ENCODE results near the gene USP11.
"Not testable (repeated sequence)": the region's sequence is repeated elsewhere in the genome, so short reads cannot be mapped to it uniquely, and the experiment has no call there.

Gene USP11

DNA sequence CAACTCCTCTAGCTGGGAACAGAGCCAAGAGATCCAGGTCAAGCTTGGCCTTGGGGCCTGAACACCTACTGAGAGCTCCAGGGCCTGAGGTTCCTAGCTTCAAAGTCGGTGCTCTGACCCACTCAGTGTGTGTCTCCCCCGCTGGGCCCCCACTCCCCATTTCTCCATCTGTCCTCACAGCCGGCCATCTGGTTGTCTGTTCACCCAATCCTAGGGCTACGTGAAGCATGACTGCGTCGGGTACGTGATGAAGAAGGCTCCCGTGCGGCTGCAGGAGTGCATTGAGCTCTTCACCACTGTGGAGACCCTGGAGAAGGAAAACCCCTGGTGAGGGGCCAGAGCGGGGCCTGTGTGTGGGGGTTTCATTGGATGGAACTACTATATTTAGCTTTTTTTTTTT lies 12.3 kb downstream of the USP11 start:
- no peak for DNase-seq (ENCODE audit: low read depth in 2 of 2)

GRCh38 chrX:47247206-47247998 lies 14.6 kb downstream of the USP11 start:
- DNase-seq (ENCODE audit: low read depth in 2 of 2): no peak

GRCh38 chrX:47247999-47248320 lies 15.2 kb downstream of the USP11 start:
- no peak for DNase-seq (ENCODE audit: low read depth in 2 of 2)

DNA sequence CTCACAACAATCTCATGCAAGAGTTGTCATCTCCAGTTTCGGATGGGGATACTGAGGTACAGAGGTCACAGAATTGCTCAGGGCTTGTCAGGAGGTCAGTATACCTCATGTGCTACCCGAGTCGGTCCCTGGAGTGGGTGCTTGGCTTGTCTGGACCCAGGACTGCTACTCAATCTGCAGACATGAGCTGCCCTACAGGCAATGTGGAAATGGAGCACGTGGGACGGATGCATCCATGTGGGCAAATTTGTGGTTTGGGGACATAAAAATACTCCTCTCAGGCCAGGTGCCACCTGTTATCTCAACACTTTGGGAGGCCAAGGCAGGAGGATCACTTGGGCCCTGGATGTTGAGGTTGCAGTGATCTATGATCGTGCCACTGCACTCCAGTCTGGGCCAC lies 15.8 kb downstream of the USP11 start:
- no peak for DNase-seq (ENCODE audit: low read depth in 2 of 2)

- DNase-seq (ENCODE audit: low read depth in 2 of 2): no peak
Measured at GRCh38 chrX:47250017-47250347, 17.2 kb downstream of the USP11 start.

GRCh38 chrX:47257620-47258019 lies 24.8 kb downstream of the USP11 start:
- not testable (repeated sequence) for DNase-seq (ENCODE audit: low read depth in 2 of 2)

GRCh38 chrX:47264483-47265173 lies 31.8 kb downstream of the USP11 start:
- DNase-seq (ENCODE audit: low read depth in 2 of 2): no peak

GRCh38 chrX:47266643-47267042 lies 33.8 kb downstream of the USP11 start:
- DNase-seq (ENCODE audit: low read depth in 2 of 2): no peak

DNA sequence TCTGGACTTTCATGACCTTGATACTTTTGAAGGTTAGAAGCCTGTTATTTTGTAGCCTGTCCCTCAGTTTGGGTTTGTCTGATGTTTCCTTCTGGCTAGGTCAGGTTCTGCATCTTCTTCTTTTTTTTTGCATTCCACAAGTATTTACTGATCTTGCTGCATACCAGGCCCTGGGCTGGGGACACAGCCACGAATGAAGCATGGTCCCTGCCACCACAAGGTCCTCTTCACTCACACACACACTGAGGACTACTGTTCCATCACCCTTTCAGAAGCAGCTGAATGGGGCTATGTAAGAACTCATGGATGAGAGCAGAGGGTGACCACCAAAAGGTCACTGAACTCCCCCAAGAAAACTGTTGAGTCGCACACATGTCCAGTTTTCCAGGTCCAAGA lies 39.2 kb downstream of the USP11 start:
- DNase-seq (ENCODE audit: low read depth in 2 of 2): no peak

DNA sequence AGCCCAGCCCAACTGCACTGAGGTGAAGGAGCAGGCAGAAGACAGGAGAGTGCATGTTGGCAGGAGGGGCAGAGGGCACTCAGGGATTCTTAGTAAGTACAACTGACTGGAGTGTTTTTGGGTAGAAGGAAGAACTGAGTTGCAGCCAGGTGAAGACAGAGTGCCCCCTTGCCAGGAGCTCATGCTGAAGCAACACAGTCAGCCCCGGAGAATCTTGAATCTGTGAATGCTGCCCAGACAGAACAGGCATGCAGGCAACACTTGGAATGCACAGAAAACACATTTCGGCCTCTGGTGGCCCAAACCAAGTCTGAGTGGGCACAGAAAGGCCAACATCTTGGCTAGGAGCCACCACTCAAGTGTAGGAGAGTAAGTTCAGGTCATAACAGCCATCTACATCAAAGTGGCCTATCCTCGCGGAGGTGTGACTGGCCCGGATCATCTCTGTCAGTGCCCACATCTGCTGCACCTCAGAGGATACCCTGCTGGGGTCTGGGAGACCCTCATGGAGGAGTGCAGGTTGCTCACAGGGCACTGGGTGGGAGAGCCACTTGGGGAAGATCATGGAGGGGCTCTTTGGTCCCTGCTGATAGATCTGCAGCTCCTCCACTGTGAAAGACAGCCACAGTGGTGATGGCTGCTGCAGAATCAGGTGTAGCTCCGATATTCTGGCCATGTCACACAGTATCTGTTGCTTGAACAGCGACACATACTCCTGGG lies 40.4 kb downstream of the USP11 start:
- no peak for DNase-seq (ENCODE audit: low read depth in 2 of 2)

- peak; percentile 62 to 68 for DNase-seq (ENCODE audit: low read depth in 2 of 2)
Measured at GRCh38 chrX:47278691-47279090, 45.9 kb downstream of the USP11 start.

- DNase-seq (ENCODE audit: low read depth in 2 of 2): no peak
Measured at GRCh38 chrX:47283015-47283771, 50.4 kb downstream of the USP11 start.

- not testable (repeated sequence) for DNase-seq (ENCODE audit: low read depth in 2 of 2)
Measured at GRCh38 chrX:47284616-47285015, 51.8 kb downstream of the USP11 start.

DNA sequence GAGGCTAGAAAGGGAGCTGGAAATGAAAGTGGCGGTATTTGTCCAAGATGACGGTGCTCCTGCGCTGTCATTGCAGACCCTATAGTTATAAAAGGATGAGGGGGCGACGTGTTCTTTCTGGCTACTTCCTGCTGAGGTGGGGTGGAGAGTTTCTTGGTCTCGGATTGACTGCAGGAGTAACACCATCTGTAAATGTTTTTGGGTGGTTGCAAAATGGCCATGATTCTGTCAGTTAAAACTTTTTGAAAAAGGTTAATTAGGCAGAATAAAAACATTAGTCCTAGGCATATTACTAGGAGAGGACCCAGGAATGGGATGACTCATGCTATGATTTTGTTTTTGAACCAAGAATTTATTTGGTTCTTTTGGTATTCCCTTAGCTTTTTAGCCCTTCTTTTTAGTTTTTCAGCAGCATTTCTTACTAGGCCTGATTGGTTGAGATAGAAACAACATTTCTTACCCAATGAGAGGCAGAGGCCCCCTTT lies 53.1 kb downstream of the USP11 start:
- no peak for DNase-seq (ENCODE audit: low read depth in 2 of 2)

- DNase-seq (ENCODE audit: low read depth in 2 of 2): no peak
Measured at GRCh38 chrX:47293106-47293505, 60.3 kb downstream of the USP11 start.

- DNase-seq (ENCODE audit: low read depth in 2 of 2): no peak
Measured at GRCh38 chrX:47296766-47297365, 64.1 kb downstream of the USP11 start.

DNA sequence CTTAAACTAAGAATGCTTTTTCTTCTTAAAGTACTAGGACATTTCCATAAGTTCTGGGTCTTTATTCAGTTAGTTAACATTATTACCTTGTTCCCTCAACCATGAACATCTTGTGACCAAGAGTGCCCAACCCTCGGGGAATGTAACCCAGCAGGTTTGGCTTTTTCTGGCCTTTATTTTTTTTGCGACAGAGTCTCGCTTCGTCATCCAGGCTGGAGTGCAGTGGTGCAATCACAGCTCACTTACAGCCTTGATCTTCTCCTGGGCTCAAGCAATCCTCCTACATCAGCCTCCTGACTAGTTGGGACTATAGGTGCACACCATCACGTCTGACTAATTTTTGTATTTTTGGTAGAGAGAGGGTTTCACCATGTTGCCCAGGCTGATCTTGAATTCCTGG lies 65.1 kb downstream of the USP11 start:
- no peak for DNase-seq (ENCODE audit: low read depth in 2 of 2)
